ENCODE measurements around the gene MKI67.

The MKI67 gene

GRCh38 chr10:128161031-128161430 is 34.8 kb upstream of the MKI67 start:
- Histone ChIP-seq H3K4me1 (ENCODE audit: control insufficient read depth, insufficient read depth, low read length) (no peaks in the 10 kb centered on the region), H3K4me3 (ENCODE audit: low read length) (no peak overlapping the region), H3K9ac (ENCODE audit: low read length) (no peak overlapping the region), H3K27me3 (replicated peaks; ENCODE audit: control insufficient read depth, insufficient read depth, low read length) (peaks cover 57% of the 10 kb centered on the region), H3K9me3 (ENCODE audit: control insufficient read depth, low read length) (no peaks in the 10 kb centered on the region), H3K36me3 (ENCODE audit: control insufficient read depth, insufficient read depth, low read length, severe bottlenecking) (no peaks in the 10 kb centered on the region)
- no peak for DNase-seq (ENCODE audit: low read depth)

GRCh38 chr10:128160297-128160711 is 34.1 kb upstream of the MKI67 start:
- Histone ChIP-seq H3K27me3 (replicated peaks; ENCODE audit: control insufficient read depth, insufficient read depth, low read length) (peaks cover 62% of the 10 kb centered on the region), H3K4me1 (ENCODE audit: control insufficient read depth, insufficient read depth, low read length) (no peaks in the 10 kb centered on the region), H3K36me3 (ENCODE audit: control insufficient read depth, insufficient read depth, low read length, severe bottlenecking) (no peaks in the 10 kb centered on the region), H3K4me3 (ENCODE audit: low read length) (no peak overlapping the region), H3K9me3 (ENCODE audit: control insufficient read depth, low read length) (no peaks in the 10 kb centered on the region), H3K9ac (ENCODE audit: low read length) (no peak overlapping the region)
- DNase-seq (ENCODE audit: low read depth): no peak

- Histone ChIP-seq H3K27me3 (replicated peaks; ENCODE audit: control insufficient read depth, insufficient read depth, low read length) (peaks cover 75% of the 10 kb centered on the region), H3K9ac (ENCODE audit: low read length) (no peak overlapping the region), H3K36me3 (ENCODE audit: control insufficient read depth, insufficient read depth, low read length, severe bottlenecking) (no peaks in the 10 kb centered on the region), H3K4me3 (ENCODE audit: low read length) (no peak overlapping the region), H3K4me1 (ENCODE audit: control insufficient read depth, insufficient read depth, low read length) (no peaks in the 10 kb centered on the region), H3K9me3 (ENCODE audit: control insufficient read depth, low read length) (no peaks in the 10 kb centered on the region)
- DNase-seq (ENCODE audit: low read depth): no peak
Observed at GRCh38 chr10:128158021-128158795, 32.0 kb upstream of the MKI67 start.

- no peak for DNase-seq (ENCODE audit: low read depth)
- H3K4me1 ChIP-seq (ENCODE audit: control insufficient read depth, insufficient read depth, low read length): no peaks in the 10 kb centered on the region
Observed at GRCh38 chr10:128156999-128157755, 31.0 kb upstream of the MKI67 start.

GRCh38 chr10:128152741-128153580 is 26.7 kb upstream of the MKI67 start:
- H3K36me3 ChIP-seq (ENCODE audit: control insufficient read depth, insufficient read depth, low read length, severe bottlenecking): no peaks in the 10 kb centered on the region
- H3K4me1 ChIP-seq (ENCODE audit: control insufficient read depth, insufficient read depth, low read length): peaks cover 1% of the 10 kb centered on the region
- no peaks in the 10 kb centered on the region for H3K9me3 ChIP-seq (ENCODE audit: control insufficient read depth, low read length)
- DNase-seq (ENCODE audit: low read depth): no peak
- no peak overlapping the region for H3K4me3 ChIP-seq (ENCODE audit: low read length)
- H3K27me3 ChIP-seq (replicated peaks; ENCODE audit: control insufficient read depth, insufficient read depth, low read length): peaks cover 50% of the 10 kb centered on the region
- H3K9ac ChIP-seq (ENCODE audit: low read length): no peak overlapping the region

More at GRCh38 chr10:128156999-128157755, 31.0 kb upstream of the MKI67 start:
- no peaks in the 10 kb centered on the region for H3K36me3 ChIP-seq (ENCODE audit: control insufficient read depth, insufficient read depth, low read length, severe bottlenecking)
- peaks cover 83% of the 10 kb centered on the region for H3K27me3 ChIP-seq (replicated peaks; ENCODE audit: control insufficient read depth, insufficient read depth, low read length)
- no peaks in the 10 kb centered on the region for H3K9me3 ChIP-seq (ENCODE audit: control insufficient read depth, low read length)
- no peak overlapping the region for H3K4me3 ChIP-seq (ENCODE audit: low read length)
- no peak overlapping the region for H3K9ac ChIP-seq (ENCODE audit: low read length)

GRCh38 chr10:128151031-128151430 is 24.8 kb upstream of the MKI67 start:
- peaks cover 3% of the 10 kb centered on the region for H3K9me3 ChIP-seq (ENCODE audit: control insufficient read depth, low read length)
- DNase-seq (ENCODE audit: low read depth): no peak
- H3K4me1 ChIP-seq (ENCODE audit: control insufficient read depth, insufficient read depth, low read length): peaks cover 10% of the 10 kb centered on the region
- H3K36me3 ChIP-seq (ENCODE audit: control insufficient read depth, insufficient read depth, low read length, severe bottlenecking): no peaks in the 10 kb centered on the region
- no peak overlapping the region for H3K4me3 ChIP-seq (ENCODE audit: low read length)
- peaks cover 31% of the 10 kb centered on the region for H3K27me3 ChIP-seq (replicated peaks; ENCODE audit: control insufficient read depth, insufficient read depth, low read length)
- no peak overlapping the region for H3K9ac ChIP-seq (ENCODE audit: low read length)

GRCh38 chr10:128150561-128150960 is 24.3 kb upstream of the MKI67 start:
- peaks cover 3% of the 10 kb centered on the region for H3K9me3 ChIP-seq (ENCODE audit: control insufficient read depth, low read length)
- H3K9ac ChIP-seq (ENCODE audit: low read length): no peak overlapping the region
- no peak for DNase-seq (ENCODE audit: low read depth)
- no peaks in the 10 kb centered on the region for H3K36me3 ChIP-seq (ENCODE audit: control insufficient read depth, insufficient read depth, low read length, severe bottlenecking)
- H3K4me3 ChIP-seq (ENCODE audit: low read length): peak overlapping the region; percentile 80
- peaks cover 10% of the 10 kb centered on the region for H3K4me1 ChIP-seq (ENCODE audit: control insufficient read depth, insufficient read depth, low read length)
- peaks cover 26% of the 10 kb centered on the region for H3K27me3 ChIP-seq (replicated peaks; ENCODE audit: control insufficient read depth, insufficient read depth, low read length)

GRCh38 chr10:128150045-128150493 is 23.8 kb upstream of the MKI67 start:
- Histone ChIP-seq H3K9me3 (ENCODE audit: control insufficient read depth, low read length) (peaks cover 3% of the 10 kb centered on the region), H3K27me3 (replicated peaks; ENCODE audit: control insufficient read depth, insufficient read depth, low read length) (peaks cover 25% of the 10 kb centered on the region), H3K4me1 (ENCODE audit: control insufficient read depth, insufficient read depth, low read length) (peaks cover 10% of the 10 kb centered on the region), H3K9ac (ENCODE audit: low read length) (no peak overlapping the region), H3K36me3 (ENCODE audit: control insufficient read depth, insufficient read depth, low read length, severe bottlenecking) (no peaks in the 10 kb centered on the region), H3K4me3 (ENCODE audit: low read length) (peak overlapping the region; percentile 80)
- peak; percentile 79 for DNase-seq (ENCODE audit: low read depth)

GRCh38 chr10:128149267-128150014 is 23.2 kb upstream of the MKI67 start:
- H3K27me3 ChIP-seq (replicated peaks; ENCODE audit: control insufficient read depth, insufficient read depth, low read length): peaks cover 19% of the 10 kb centered on the region
- no peaks in the 10 kb centered on the region for H3K36me3 ChIP-seq (ENCODE audit: control insufficient read depth, insufficient read depth, low read length, severe bottlenecking)
- H3K4me1 ChIP-seq (ENCODE audit: control insufficient read depth, insufficient read depth, low read length): peaks cover 10% of the 10 kb centered on the region
- DNase-seq (ENCODE audit: low read depth): no peak
- no peak overlapping the region for H3K4me3 ChIP-seq (ENCODE audit: low read length)
- H3K9me3 ChIP-seq (ENCODE audit: control insufficient read depth, low read length): peaks cover 3% of the 10 kb centered on the region
- H3K9ac ChIP-seq (ENCODE audit: low read length): no peak overlapping the region

- DNase-seq (ENCODE audit: low read depth): peak; percentile 79
- Histone ChIP-seq H3K36me3 (ENCODE audit: control insufficient read depth, insufficient read depth, low read length, severe bottlenecking) (no peaks in the 10 kb centered on the region), H3K4me3 (ENCODE audit: low read length) (no peak overlapping the region), H3K27me3 (replicated peaks; ENCODE audit: control insufficient read depth, insufficient read depth, low read length) (peaks cover 7% of the 10 kb centered on the region), H3K9ac (ENCODE audit: low read length) (no peak overlapping the region), H3K9me3 (ENCODE audit: control insufficient read depth, low read length) (peaks cover 3% of the 10 kb centered on the region), H3K4me1 (ENCODE audit: control insufficient read depth, insufficient read depth, low read length) (peaks cover 10% of the 10 kb centered on the region)
Observed at GRCh38 chr10:128147669-128148068, 21.4 kb upstream of the MKI67 start.

Data from adipocyte (in vitro differentiated cells).